ENCODE data around the gene TBK1. TPM values are rescaled to one million over a fixed set of nuclear protein-coding genes. Genes with fewer than 3 reads are reported as not detected.

TBK1 gene
- total RNA-seq, 1 experiment from 2014 or later: 15.9 TPM

GRCh38 chr12:64451687-64452558, at the start of gene TBK1 (continued):
- TF ChIP-seq ZNF281 (CRISPR knock-in tag; IDR thresholded peaks at IDR 0.05): no peak
- TF ChIP-seq MAX (CRISPR knock-in tag; IDR thresholded peaks at IDR 0.05): peak; percentile 87
- peak; percentile 78; the same call in 1 of the 2 replicates for TF ChIP-seq ZNF671 (CRISPR knock-in tag; IDR thresholded peaks at IDR 0.05)
- TF ChIP-seq ZNF532 (CRISPR knock-in tag; IDR thresholded peaks at IDR 0.05; ENCODE audit: borderline replicate concordance): peak; percentile 11
- TF ChIP-seq CTCF (IDR thresholded peaks at IDR 0.05): no peak
- TF ChIP-seq ZSCAN18 (CRISPR knock-in tag; IDR thresholded peaks at IDR 0.05): no peak
- no peak for TF ChIP-seq JUN (CRISPR knock-in tag; IDR thresholded peaks at IDR 0.05)
- 0 out of 2 replicates have a peak, but pooled peaks have one; percentile 22 for TF ChIP-seq SMAD3 (CRISPR knock-in tag; IDR thresholded peaks at IDR 0.05; ENCODE audit: borderline replicate concordance)
- TF ChIP-seq IRF1 (CRISPR knock-in tag; IDR thresholded peaks at IDR 0.05): no peak
- no peak for TF ChIP-seq KAT7 (CRISPR knock-in tag; IDR thresholded peaks at IDR 0.05; ENCODE audit: borderline replicate concordance)
- no peak for TF ChIP-seq PREB (CRISPR knock-in tag; IDR thresholded peaks at IDR 0.05; ENCODE audit: borderline replicate concordance)
- no peak for TF ChIP-seq CDX4 (CRISPR knock-in tag; IDR thresholded peaks at IDR 0.05; ENCODE audit: borderline replicate concordance)
- no peak for TF ChIP-seq MXD4 (CRISPR knock-in tag; IDR thresholded peaks at IDR 0.05; ENCODE audit: borderline replicate concordance)
- TF ChIP-seq RELA (CRISPR knock-in tag; IDR thresholded peaks at IDR 0.05; ENCODE audit: borderline replicate concordance): no peak
- TF ChIP-seq ZNF396 (CRISPR knock-in tag; IDR thresholded peaks at IDR 0.05; ENCODE audit: borderline replicate concordance): no peak
- TF ChIP-seq E2F4 (CRISPR knock-in tag; IDR thresholded peaks at IDR 0.05; ENCODE audit: borderline replicate concordance, low read depth): no peak
- no peak for TF ChIP-seq SOX15 (CRISPR knock-in tag; IDR thresholded peaks at IDR 0.05)
- TF ChIP-seq SMAD4 (CRISPR knock-in tag; IDR thresholded peaks at IDR 0.05): no peak
- no peak for TF ChIP-seq FOXJ3 (CRISPR knock-in tag; IDR thresholded peaks at IDR 0.05; ENCODE audit: borderline replicate concordance)
- no peak for TF ChIP-seq TCF7 (CRISPR knock-in tag; IDR thresholded peaks at IDR 0.05; ENCODE audit: low read depth)
- TF ChIP-seq ZNF138 (CRISPR knock-in tag; conservative IDR thresholded peaks at IDR 0.05): no peak
- TF ChIP-seq PRRX2 (CRISPR knock-in tag; IDR thresholded peaks at IDR 0.05): peak; percentile 79
- TF ChIP-seq FOXK1 (CRISPR knock-in tag; IDR thresholded peaks at IDR 0.05): peak; percentile 83
